Activated naive CD4-positive, alpha-beta T cell treated with anti-CD3 and anti-CD28 coated beads, Interleukin-2, amount 50 U/mL, for 72 hours (primary cell): Measurements from ENCODE around the gene NMRK1. TPM values are rescaled to one million over a fixed set of nuclear protein-coding genes. Genes with fewer than 3 reads are reported as not detected.

Experiments
- ATAC-seq, 2 donors: fragments of 150-1000 bp; cut with Tn5 transposase; 2 replicates each; pipeline ENCODE4 v1.10.0; 2021; ENCODE audit warnings: mild to moderate bottlenecking in 2 of 2, moderate library complexity in 2 of 2
- DNase-seq, 2 donors: peaks; one replicate each; pipeline ENCODE4 v3.0.0; 2021 to 2022; ENCODE audit warnings: low spot score in 2 of 2
- H3K27ac Mint-ChIP-seq, 2 donors: one replicate each; pipeline ENCODE4 v1.8.0; 2022; ENCODE audit warnings: mild to moderate bottlenecking in 2 of 2, mixed read lengths in 2 of 2
- H3K36me3 Mint-ChIP-seq, 2 donors: one replicate each; pipeline ENCODE4 v1.8.0; 2022; ENCODE audit warnings: mixed read lengths in 2 of 2
- H3K9me3 Mint-ChIP-seq, 2 donors: one replicate each; pipeline ENCODE4 v1.8.0; 2022; ENCODE audit warnings: mixed read lengths in 2 of 2
- total RNA-seq, 2 donors: library from RNA; stranded (reverse); gene quantifications; one replicate each; pipeline ENCODE4 v1.2.3, GENCODE V29; 2022

NMRK1 gene
- total RNA-seq, 2 donors from 2014 or later: 14.7 to 30.6 TPM

GRCh38 chr9:75108571-75108970, 20.6 kb upstream of the NMRK1 start:
- Mint-ChIP-seq H3K36me3 (peaks cover 0 to 7% of the 10 kb centered on the region in 2 donors), H3K9me3 (no peaks in the 10 kb centered on the region), H3K27ac (no peak overlapping the region)
- DNase-seq (no peak), ATAC-seq (no peak)

- H3K36me3 Mint-ChIP-seq: peaks cover 0 to 6% of the 10 kb centered on the region in 2 donors
These were observed 18.9 kb upstream of the NMRK1 start for GRCh38 chr9:75106857-75107256.

GRCh38 chr9:75105841-75106240, 17.9 kb upstream of the NMRK1 start:
- DNase-seq (no peak), ATAC-seq (no peak)
- Mint-ChIP-seq H3K27ac (no peak overlapping the region), H3K9me3 (no peaks in the 10 kb centered on the region), H3K36me3 (peaks cover 0 to 6% of the 10 kb centered on the region in 2 donors)

More at GRCh38 chr9:75106857-75107256, 18.9 kb upstream of the NMRK1 start:
- H3K9me3 Mint-ChIP-seq: no peaks in the 10 kb centered on the region
- no peak overlapping the region for H3K27ac Mint-ChIP-seq
- DNase-seq (no peak), ATAC-seq (no peak)

DNA sequence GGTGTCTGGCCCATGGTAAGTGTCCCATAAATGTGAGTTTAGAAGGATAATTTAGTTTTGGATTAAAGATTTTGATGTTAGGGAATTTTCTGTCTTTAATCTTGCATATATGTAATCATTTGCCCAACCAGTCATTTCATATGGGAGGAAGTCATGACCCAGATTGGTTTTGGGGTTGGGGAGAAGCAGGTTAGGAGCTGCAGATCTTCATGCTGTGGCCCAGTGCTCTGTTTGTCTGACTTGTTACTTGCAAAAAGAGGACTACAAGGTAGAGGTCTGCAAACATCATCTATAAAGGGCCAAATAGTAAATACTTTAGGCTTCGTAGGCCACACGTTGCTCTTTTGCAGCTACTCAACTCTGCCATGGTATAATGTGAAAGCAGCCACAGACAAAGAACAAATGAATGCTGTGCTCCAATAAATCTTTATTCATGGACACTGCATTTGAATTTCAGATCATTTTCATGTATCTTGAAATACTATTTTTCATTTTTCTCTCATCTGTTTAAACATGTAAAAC, 17.1 kb upstream of the NMRK1 start:
- Mint-ChIP-seq H3K36me3 (peaks cover 0 to 6% of the 10 kb centered on the region in 2 donors), H3K27ac (no peak overlapping the region), H3K9me3 (no peaks in the 10 kb centered on the region)
- DNase-seq (no peak), ATAC-seq (no peak)

GRCh38 chr9:75104607-75105006, 16.7 kb upstream of the NMRK1 start:
- no peak for ATAC-seq
- peaks cover 0 to 6% of the 10 kb centered on the region in 2 donors for H3K36me3 Mint-ChIP-seq
- H3K27ac Mint-ChIP-seq: no peak overlapping the region

DNA sequence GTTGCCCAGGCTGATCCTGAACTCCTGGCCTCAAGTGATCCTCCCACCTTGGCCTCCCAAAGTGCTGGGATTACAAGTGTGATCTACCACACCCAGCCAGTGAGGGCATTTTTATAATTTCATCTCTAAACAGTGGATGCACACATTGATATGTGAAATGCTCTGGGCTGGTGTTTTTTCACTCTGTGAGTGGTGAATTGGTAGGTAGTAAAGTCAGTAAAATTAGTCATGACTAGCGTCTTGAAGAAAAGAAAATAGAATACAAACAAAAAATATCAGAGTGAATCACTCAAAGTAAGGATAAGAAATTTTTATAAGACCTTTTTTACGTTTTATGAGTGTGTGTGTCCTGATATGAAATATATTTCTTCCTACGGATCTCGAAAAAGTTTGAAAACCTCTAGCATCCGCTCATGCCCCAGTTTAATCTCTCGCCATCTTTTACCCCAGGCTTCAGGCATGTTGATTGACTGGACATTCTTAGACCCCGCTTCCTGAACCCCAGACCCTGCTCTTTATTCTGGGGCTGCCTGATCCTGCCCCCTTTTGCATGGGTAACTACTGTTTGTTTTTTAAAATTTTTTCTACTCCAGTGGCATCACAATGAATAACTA, 14.3 kb upstream of the NMRK1 start:
- ATAC-seq (no peak), DNase-seq (no peak)
- Mint-ChIP-seq H3K9me3 (no peaks in the 10 kb centered on the region), H3K36me3 (peaks cover 0 to 6% of the 10 kb centered on the region in 2 donors), H3K27ac (no peak overlapping the region)

More at GRCh38 chr9:75104607-75105006, 16.7 kb upstream of the NMRK1 start:
- no peak for DNase-seq
- H3K9me3 Mint-ChIP-seq: no peaks in the 10 kb centered on the region

DNA sequence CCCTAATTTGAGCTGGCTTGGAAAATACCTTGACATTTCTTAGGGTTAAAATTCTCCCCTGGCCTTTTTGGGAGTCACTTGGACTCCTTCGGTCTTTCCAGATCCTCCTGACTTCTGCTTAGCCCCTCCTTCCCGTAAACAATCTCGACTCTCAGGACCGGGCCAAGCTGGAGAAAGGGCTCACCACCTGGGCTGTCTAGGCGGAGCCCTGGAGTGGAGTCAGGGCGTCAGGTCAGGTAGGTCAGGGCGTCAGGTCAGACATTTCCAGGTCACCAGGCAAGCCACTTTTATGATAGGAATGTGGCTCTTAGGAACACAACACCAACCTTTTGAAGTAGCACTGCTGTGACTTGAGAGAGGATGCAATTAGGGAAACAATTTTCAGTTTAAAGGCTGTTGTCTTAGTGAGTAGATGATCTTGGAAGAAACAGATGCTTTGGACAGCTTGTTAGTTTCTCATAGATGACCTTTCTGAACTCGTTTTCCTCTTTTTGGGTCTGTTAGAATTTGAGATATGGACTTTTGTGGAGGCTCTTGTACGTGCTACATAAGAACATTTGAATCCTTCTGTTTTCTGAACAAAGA, 13.1 kb upstream of the NMRK1 start:
- Mint-ChIP-seq H3K9me3 (no peaks in the 10 kb centered on the region), H3K27ac (peak overlapping the region; percentile 64 to 69), H3K36me3 (peaks cover 0 to 6% of the 10 kb centered on the region in 2 donors)
- ATAC-seq (no peak), DNase-seq (no peak)

DNA sequence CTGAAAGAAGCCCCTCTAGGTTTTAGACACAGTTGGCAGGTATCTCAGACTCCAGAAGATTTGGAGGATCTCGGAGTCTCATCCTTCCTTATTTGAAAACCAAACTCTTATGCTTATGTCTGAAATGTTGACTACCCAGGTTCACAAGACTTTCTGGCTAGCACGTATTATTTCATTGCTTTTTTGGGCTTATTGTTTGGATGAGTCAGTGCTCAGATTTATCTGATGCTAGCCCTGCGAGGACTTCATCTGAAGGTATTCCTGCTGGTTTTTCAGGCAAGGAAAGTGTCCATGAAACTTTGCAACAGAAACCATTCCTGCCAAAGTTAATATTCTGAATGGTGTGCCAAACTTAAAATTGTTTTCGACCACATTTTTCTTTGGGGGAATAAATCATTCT, 8.8 kb upstream of the NMRK1 start:
- ATAC-seq (no peak), DNase-seq (no peak)
- H3K36me3 Mint-ChIP-seq: no peaks in the 10 kb centered on the region
- H3K9me3 Mint-ChIP-seq: no peaks in the 10 kb centered on the region
- H3K27ac Mint-ChIP-seq: peak overlapping the region in 1 of 2 donors; percentile 1

GRCh38 chr9:75092766-75093165, 4.8 kb upstream of the NMRK1 start:
- H3K27ac Mint-ChIP-seq: no peak overlapping the region
- no peak for ATAC-seq
- no peaks in the 10 kb centered on the region for H3K9me3 Mint-ChIP-seq
- peaks cover 6% of the 10 kb centered on the region in 2 donors for H3K36me3 Mint-ChIP-seq
- no peak for DNase-seq

DNA sequence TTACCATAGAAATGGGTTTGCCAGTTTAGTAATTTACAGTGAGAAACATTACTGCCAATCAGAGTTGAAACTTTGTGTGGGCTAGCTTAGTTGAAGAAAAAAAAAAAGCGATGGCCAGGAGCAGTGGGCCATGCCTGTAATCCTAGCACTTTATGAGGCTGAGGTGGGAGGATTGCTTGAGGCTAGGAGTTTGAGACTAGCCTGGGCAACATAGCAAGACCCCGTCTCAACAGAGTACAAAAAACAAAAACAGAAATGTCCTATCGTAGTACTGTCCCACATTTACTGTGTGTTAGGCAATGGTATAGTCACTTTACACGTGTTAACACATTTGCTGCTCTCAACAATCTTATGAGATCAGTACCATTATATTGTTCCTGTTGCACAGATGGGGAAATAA, 2.6 kb upstream of the NMRK1 start:
- Mint-ChIP-seq H3K36me3 (peaks cover 6 to 17% of the 10 kb centered on the region in 2 donors), H3K9me3 (no peaks in the 10 kb centered on the region), H3K27ac (peak overlapping the region; percentile 50 to 72)
- DNase-seq: no peak
- ATAC-seq: no peak

DNA sequence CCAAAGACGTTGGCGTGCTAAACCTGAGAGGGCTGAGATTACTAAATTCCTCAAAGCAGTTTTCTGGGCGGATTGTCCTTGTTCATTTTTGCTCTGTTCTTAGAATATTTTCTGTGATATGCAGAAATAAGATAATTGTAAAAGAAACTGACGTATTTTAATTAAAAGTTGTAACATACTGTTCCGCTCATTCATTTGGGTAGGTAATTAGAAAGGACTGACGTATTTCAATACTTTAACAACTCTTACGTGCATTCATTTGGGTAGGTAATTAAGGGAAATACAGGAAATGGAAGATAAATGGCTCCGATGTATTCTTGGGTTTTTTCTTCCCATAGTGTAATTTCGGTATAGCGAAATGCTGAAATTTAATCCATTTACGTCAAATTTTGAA, 1.4 kb upstream of the NMRK1 start:
- H3K9me3 Mint-ChIP-seq: no peaks in the 10 kb centered on the region
- H3K36me3 Mint-ChIP-seq: peaks cover 6 to 22% of the 10 kb centered on the region in 2 donors

GRCh38 chr9:75088646-75089372, 854 bp upstream of the NMRK1 start:
- DNase-seq (no peak), ATAC-seq (peak; percentile 5 to 36)
- H3K36me3 Mint-ChIP-seq: peaks cover 6 to 22% of the 10 kb centered on the region in 2 donors
- H3K27ac Mint-ChIP-seq: peak overlapping the region; percentile 72 to 96
- no peaks in the 10 kb centered on the region for H3K9me3 Mint-ChIP-seq

More for the DNA sequence above, 1.4 kb upstream of the NMRK1 start:
- no peak for ATAC-seq
- no peak for DNase-seq
- H3K27ac Mint-ChIP-seq: peak overlapping the region; percentile 72 to 96

- no peaks in the 10 kb centered on the region for H3K9me3 Mint-ChIP-seq
- DNase-seq: peak in 1 of 2 donors; percentile 30
- peak in 1 of 2 donors; percentile 17 for ATAC-seq
- H3K36me3 Mint-ChIP-seq: peaks cover 6 to 28% of the 10 kb centered on the region in 2 donors
- peak overlapping the region; percentile 72 to 95 for H3K27ac Mint-ChIP-seq
These were observed 599 bp downstream of the NMRK1 start for GRCh38 chr9:75087289-75087823.

- H3K9me3 Mint-ChIP-seq: no peaks in the 10 kb centered on the region
- peaks cover 6 to 34% of the 10 kb centered on the region in 2 donors for H3K36me3 Mint-ChIP-seq
- peak overlapping the region; percentile 72 to 95 for H3K27ac Mint-ChIP-seq
- ATAC-seq (no peak), DNase-seq (peak in 1 of 2 donors; percentile 14)
These were observed 1.2 kb downstream of the NMRK1 start for GRCh38 chr9:75086541-75087288.

DNA sequence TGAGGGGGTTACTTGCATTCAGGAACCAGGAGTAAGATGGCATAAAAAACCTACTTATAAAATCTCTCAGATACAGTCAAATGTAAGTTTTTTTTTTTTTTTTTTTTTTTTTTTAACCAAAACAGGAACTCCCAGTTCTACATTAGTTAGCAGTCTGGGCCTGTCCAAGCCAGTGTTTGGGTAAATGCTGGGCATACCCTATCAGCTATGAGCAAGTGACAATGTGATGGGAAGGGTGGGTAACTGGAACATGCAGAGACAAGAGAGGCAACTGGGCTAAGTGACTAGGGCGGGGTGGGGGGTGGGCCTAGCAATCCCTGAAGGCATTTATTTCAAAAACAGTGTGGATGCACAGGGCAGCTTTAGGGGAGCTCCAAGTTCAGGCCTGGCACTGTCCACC, 2.3 kb downstream of the NMRK1 start:
- DNase-seq (no peak), ATAC-seq (no peak)
- Mint-ChIP-seq H3K9me3 (no peaks in the 10 kb centered on the region), H3K36me3 (peaks cover 6 to 42% of the 10 kb centered on the region in 2 donors), H3K27ac (peak overlapping the region in 1 of 2 donors; percentile 72)

GRCh38 chr9:75084081-75084672, 3.8 kb downstream of the NMRK1 start:
- Mint-ChIP-seq H3K36me3 (peaks cover 5 to 42% of the 10 kb centered on the region in 2 donors), H3K27ac (no peak overlapping the region)
- no peak for ATAC-seq

More at GRCh38 chr9:75084081-75084672, 3.8 kb downstream of the NMRK1 start:
- DNase-seq: no peak
- H3K9me3 Mint-ChIP-seq: no peaks in the 10 kb centered on the region
